ENCODE results near the gene CBLN3.
A peak's percentile ranks its signal among the peaks of the same experiment; 100 is the strongest.

The CBLN3 gene

GRCh38 chr14:24438223-24439097 is 9.0 kb upstream of the CBLN3 start:
- TF ChIP-seq YY1 (IDR thresholded peaks at IDR 0.05; ENCODE audit: insufficient read depth, insufficient read length) (no peak), SUZ12 (IDR thresholded peaks at IDR 0.05; ENCODE audit: extremely low read depth, insufficient read depth, insufficient read length) (no peak), ZNF274 (IDR thresholded peaks at IDR 0.05; ENCODE audit: low read depth, low read length) (no peak)
- H3K4me1 ChIP-seq (ENCODE audit: insufficient read depth, insufficient read length): peaks cover 3% of the 10 kb centered on the region
- H3K27me3 ChIP-seq (ENCODE audit: insufficient read depth, insufficient read length): no peaks in the 10 kb centered on the region
- H3K4me3 ChIP-seq (ENCODE audit: insufficient read length, low read depth): no peak overlapping the region
- no peak overlapping the region for H3K9ac ChIP-seq (ENCODE audit: insufficient read length, low read depth)
- DNase-seq (ENCODE audit: low read depth, low spot score): no peak
- H3K36me3 ChIP-seq (ENCODE audit: insufficient read depth, insufficient read length, low read length): peaks cover 58% of the 10 kb centered on the region
- no peaks in the 10 kb centered on the region for H3K9me3 ChIP-seq (ENCODE audit: insufficient read depth, low read length)

DNA sequence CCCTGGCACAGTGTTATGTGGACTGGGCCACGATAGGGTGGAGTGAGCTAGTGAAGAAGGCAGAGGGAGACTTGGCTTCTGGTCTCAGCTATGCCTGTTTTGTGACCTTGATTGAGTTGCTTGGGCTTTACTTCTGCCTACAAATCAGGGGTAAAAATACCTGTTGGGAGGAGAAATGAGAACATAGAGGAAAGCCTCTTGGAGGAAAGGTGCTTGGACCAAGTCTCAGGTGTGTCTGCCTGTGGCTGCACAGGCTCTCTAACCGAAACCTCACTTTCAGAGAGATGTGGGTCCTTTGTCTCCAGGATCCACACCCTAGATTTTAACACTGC is 8.2 kb upstream of the CBLN3 start:
- DNase-seq (ENCODE audit: low read depth, low spot score): no peak
- Histone ChIP-seq H3K4me3 (ENCODE audit: insufficient read length, low read depth) (no peak overlapping the region), H3K36me3 (ENCODE audit: insufficient read depth, insufficient read length, low read length) (peaks cover 65% of the 10 kb centered on the region), H3K4me1 (ENCODE audit: insufficient read depth, insufficient read length) (peaks cover 3% of the 10 kb centered on the region), H3K9me3 (ENCODE audit: insufficient read depth, low read length) (no peaks in the 10 kb centered on the region), H3K9ac (ENCODE audit: insufficient read length, low read depth) (no peak overlapping the region), H3K27me3 (ENCODE audit: insufficient read depth, insufficient read length) (no peaks in the 10 kb centered on the region)
- TF ChIP-seq SUZ12 (IDR thresholded peaks at IDR 0.05; ENCODE audit: extremely low read depth, insufficient read depth, insufficient read length) (no peak), YY1 (IDR thresholded peaks at IDR 0.05; ENCODE audit: insufficient read depth, insufficient read length) (no peak), ZNF274 (IDR thresholded peaks at IDR 0.05; ENCODE audit: low read depth, low read length) (no peak)

- H3K4me3 ChIP-seq (ENCODE audit: insufficient read length, low read depth): no peak overlapping the region
- no peaks in the 10 kb centered on the region for H3K27me3 ChIP-seq (ENCODE audit: insufficient read depth, insufficient read length)
- H3K9me3 ChIP-seq (ENCODE audit: insufficient read depth, low read length): no peaks in the 10 kb centered on the region
- peaks cover 69% of the 10 kb centered on the region for H3K36me3 ChIP-seq (ENCODE audit: insufficient read depth, insufficient read length, low read length)
- TF ChIP-seq SUZ12 (IDR thresholded peaks at IDR 0.05; ENCODE audit: extremely low read depth, insufficient read depth, insufficient read length) (no peak), ZNF274 (IDR thresholded peaks at IDR 0.05; ENCODE audit: low read depth, low read length) (no peak), YY1 (IDR thresholded peaks at IDR 0.05; ENCODE audit: insufficient read depth, insufficient read length) (no peak)
- no peak overlapping the region for H3K9ac ChIP-seq (ENCODE audit: insufficient read length, low read depth)
- H3K4me1 ChIP-seq (ENCODE audit: insufficient read depth, insufficient read length): peaks cover 3% of the 10 kb centered on the region
- DNase-seq (ENCODE audit: low read depth, low spot score): no peak
Observed at GRCh38 chr14:24437020-24437735, 7.7 kb upstream of the CBLN3 start.

DNA sequence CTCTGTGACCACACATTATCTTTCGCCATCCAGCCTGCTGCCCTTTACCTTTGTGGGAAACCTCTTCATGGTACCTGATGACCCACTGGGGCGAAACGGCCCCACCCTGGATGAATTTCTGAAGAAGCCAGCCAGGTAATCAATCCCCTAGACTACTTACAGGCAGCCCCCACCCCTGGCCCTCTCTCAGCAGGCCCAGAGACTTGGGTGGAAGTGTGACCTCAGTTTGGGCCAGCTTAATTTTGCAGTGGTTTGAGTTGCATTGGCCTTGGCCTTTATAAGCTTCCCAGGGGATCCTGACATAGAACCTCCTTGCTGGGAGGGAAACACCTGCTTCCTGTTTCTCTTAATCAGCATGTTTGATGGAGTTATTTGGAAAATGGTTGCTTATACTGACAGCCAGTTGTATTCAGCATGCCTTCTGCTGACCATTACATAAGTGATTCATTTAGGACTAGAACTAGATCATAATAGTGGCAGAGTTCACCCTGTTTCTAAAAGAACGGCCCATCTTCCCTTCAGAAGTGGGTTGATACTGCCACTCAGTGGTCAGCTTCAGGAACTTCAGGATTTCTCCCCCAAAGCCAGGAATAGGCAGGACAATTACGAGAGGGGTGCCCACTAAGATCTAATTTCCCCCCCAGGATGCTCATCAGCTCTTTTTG is 7.0 kb upstream of the CBLN3 start:
- peaks cover 69% of the 10 kb centered on the region for H3K36me3 ChIP-seq (ENCODE audit: insufficient read depth, insufficient read length, low read length)
- no peak for TF ChIP-seq SUZ12 (IDR thresholded peaks at IDR 0.05; ENCODE audit: extremely low read depth, insufficient read depth, insufficient read length)
- TF ChIP-seq YY1 (IDR thresholded peaks at IDR 0.05; ENCODE audit: insufficient read depth, insufficient read length): no peak
- no peak for TF ChIP-seq ZNF274 (IDR thresholded peaks at IDR 0.05; ENCODE audit: low read depth, low read length)
- no peak overlapping the region for H3K4me3 ChIP-seq (ENCODE audit: insufficient read length, low read depth)
- no peaks in the 10 kb centered on the region for H3K27me3 ChIP-seq (ENCODE audit: insufficient read depth, insufficient read length)
- H3K4me1 ChIP-seq (ENCODE audit: insufficient read depth, insufficient read length): peaks cover 7% of the 10 kb centered on the region
- DNase-seq (ENCODE audit: low read depth, low spot score): peak; percentile 16
- no peaks in the 10 kb centered on the region for H3K9me3 ChIP-seq (ENCODE audit: insufficient read depth, low read length)
- H3K9ac ChIP-seq (ENCODE audit: insufficient read length, low read depth): peak overlapping the region; percentile 42

DNA sequence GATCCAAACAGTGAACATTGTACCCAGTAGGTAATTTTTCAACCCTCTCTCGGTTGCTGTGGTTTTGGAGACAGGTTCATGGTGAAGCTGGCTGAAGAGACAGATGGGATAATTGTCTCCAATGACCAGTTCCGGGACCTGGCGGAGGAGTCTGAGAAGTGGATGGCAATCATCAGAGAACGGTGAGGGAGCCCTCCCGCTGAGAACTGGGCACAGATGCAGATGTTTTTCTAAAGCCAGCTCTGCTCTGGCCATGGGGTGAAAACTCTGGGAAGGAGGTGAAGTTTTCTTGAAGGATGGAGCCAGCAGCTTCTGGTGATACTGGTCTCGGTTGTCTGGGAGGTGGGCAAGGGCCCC is 6.5 kb upstream of the CBLN3 start:
- Histone ChIP-seq H3K9ac (ENCODE audit: insufficient read length, low read depth) (peak overlapping the region; percentile 42), H3K4me3 (ENCODE audit: insufficient read length, low read depth) (no peak overlapping the region), H3K27me3 (ENCODE audit: insufficient read depth, insufficient read length) (no peaks in the 10 kb centered on the region), H3K4me1 (ENCODE audit: insufficient read depth, insufficient read length) (peaks cover 10% of the 10 kb centered on the region), H3K9me3 (ENCODE audit: insufficient read depth, low read length) (no peaks in the 10 kb centered on the region), H3K36me3 (ENCODE audit: insufficient read depth, insufficient read length, low read length) (peaks cover 67% of the 10 kb centered on the region)
- no peak for DNase-seq (ENCODE audit: low read depth, low spot score)
- no peak for TF ChIP-seq SUZ12 (IDR thresholded peaks at IDR 0.05; ENCODE audit: extremely low read depth, insufficient read depth, insufficient read length)
- no peak for TF ChIP-seq YY1 (IDR thresholded peaks at IDR 0.05; ENCODE audit: insufficient read depth, insufficient read length)
- no peak for TF ChIP-seq ZNF274 (IDR thresholded peaks at IDR 0.05; ENCODE audit: low read depth, low read length)

DNA sequence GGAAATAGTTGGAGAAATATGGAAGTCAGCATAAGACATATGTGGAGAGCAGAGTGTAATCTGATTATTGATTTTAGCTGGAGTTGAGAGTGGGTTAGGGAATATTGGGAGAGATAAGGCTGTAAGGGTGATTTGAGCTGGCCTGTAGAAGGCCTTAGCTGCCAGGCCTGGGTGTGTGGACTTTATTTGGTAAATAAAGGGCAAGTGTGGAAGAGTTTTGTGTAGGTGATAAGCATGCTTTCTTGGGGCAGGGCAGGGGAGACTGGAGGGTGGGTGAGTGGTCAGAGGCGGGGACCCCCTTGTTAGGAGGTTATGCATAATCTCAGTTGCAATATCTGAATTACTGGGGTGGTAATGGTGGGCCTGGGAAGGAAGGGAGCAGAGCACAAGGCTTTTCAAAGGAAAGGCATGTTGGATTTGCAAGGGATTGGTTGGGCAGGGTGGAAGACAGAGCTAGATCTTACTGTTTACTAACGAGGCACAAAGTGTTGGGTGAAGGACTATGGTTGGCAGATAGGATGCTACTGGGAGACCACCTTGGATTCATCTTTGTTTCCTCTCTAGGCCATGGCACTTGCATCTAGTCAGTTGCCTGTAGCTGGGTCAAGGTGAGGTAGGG is 5.8 kb upstream of the CBLN3 start:
- Histone ChIP-seq H3K4me1 (ENCODE audit: insufficient read depth, insufficient read length) (peaks cover 10% of the 10 kb centered on the region), H3K9ac (ENCODE audit: insufficient read length, low read depth) (no peak overlapping the region), H3K9me3 (ENCODE audit: insufficient read depth, low read length) (no peaks in the 10 kb centered on the region), H3K36me3 (ENCODE audit: insufficient read depth, insufficient read length, low read length) (peaks cover 60% of the 10 kb centered on the region), H3K4me3 (ENCODE audit: insufficient read length, low read depth) (no peak overlapping the region), H3K27me3 (ENCODE audit: insufficient read depth, insufficient read length) (no peaks in the 10 kb centered on the region)
- no peak for DNase-seq (ENCODE audit: low read depth, low spot score)
- TF ChIP-seq SUZ12 (IDR thresholded peaks at IDR 0.05; ENCODE audit: extremely low read depth, insufficient read depth, insufficient read length): no peak
- TF ChIP-seq ZNF274 (IDR thresholded peaks at IDR 0.05; ENCODE audit: low read depth, low read length): no peak
- no peak for TF ChIP-seq YY1 (IDR thresholded peaks at IDR 0.05; ENCODE audit: insufficient read depth, insufficient read length)
